Natural killer cell (primary cell): Measurements from ENCODE around the gene ANO10. TPM values are rescaled to one million over a fixed set of nuclear protein-coding genes. Genes with fewer than 3 reads are reported as not detected.

Experiments used
- ATAC-seq, 3 donors: fragments of 150-1000 bp in 2 of 3; fragments of 200-7000 bp in 1 of 3; cut with Tn5 transposase; 1 replicate in 1 of 3; 2 replicates in 2 of 3; pipeline ENCODE4 v1.10.0; 2021; ENCODE audit warnings: mild to moderate bottlenecking in 2 of 3, moderate library complexity in 2 of 3
- DNase-seq, 2 donors: peaks; one replicate each; pipeline versions ENCODE4 v3.0.0 to v3.0.0-alpha.2; 2013 to 2021; ENCODE audit warnings: mixed read lengths in 1 of 2
- H3K27ac ChIP-seq: one replicate; pipeline ENCODE4 v1.5.1; 2013; ENCODE audit warnings: mild to moderate bottlenecking, low read length
- H3K27me3 ChIP-seq: one replicate; pipeline ENCODE4 v1.6.1; 2013; ENCODE audit warnings: low read length; ENCODE audit not compliant: control insufficient read depth, insufficient read depth
- H3K36me3 ChIP-seq: one replicate; pipeline ENCODE4 v1.6.1; 2013; ENCODE audit warnings: low read length; ENCODE audit not compliant: control insufficient read depth, insufficient read depth
- H3K4me1 ChIP-seq: one replicate; pipeline ENCODE4 v1.6.1; 2013; ENCODE audit warnings: low read length; ENCODE audit not compliant: control insufficient read depth, insufficient read depth
- H3K4me3 ChIP-seq: one replicate; pipeline ENCODE4 v1.5.1; 2013; ENCODE audit warnings: low read length
- H3K9me3 ChIP-seq: one replicate; pipeline ENCODE4 v1.6.1; 2013; ENCODE audit warnings: low read length; ENCODE audit not compliant: control insufficient read depth, insufficient read depth
- H3K27ac Mint-ChIP-seq, 2 donors: one replicate each; pipeline ENCODE4 v1.8.0; 2022; ENCODE audit warnings: mild to moderate bottlenecking in 2 of 2, mixed read lengths in 2 of 2, moderate library complexity in 1 of 2
- H3K27me3 Mint-ChIP-seq, 2 donors: one replicate each; pipeline ENCODE4 v1.8.0; 2022; ENCODE audit warnings: low read depth in 2 of 2, mixed read lengths in 2 of 2
- H3K36me3 Mint-ChIP-seq: one replicate; pipeline ENCODE4 v1.8.0; 2022; ENCODE audit warnings: mixed read lengths
- H3K4me1 Mint-ChIP-seq, 2 donors: one replicate each; pipeline ENCODE4 v1.8.0; 2022; ENCODE audit warnings: mixed read lengths in 2 of 2
- H3K4me3 Mint-ChIP-seq: one replicate; pipeline ENCODE4 v1.8.0; 2022; ENCODE audit warnings: mild to moderate bottlenecking, moderate library complexity, mixed read lengths
- H3K9me3 Mint-ChIP-seq, 2 donors: one replicate each; pipeline ENCODE4 v1.8.0; 2022; ENCODE audit warnings: mixed read lengths in 2 of 2
- CTCF ChIP-seq: fragments of 200-600 bp; IDR thresholded peaks from one replicate; pipeline ENCODE4 v1.8.0; 2022; ENCODE audit warnings: antibody characterized with exemption
- WGBS: methylation state at CpG from one replicate; pipeline ENCODE4 v1.1.7; 2013; ENCODE audit warnings: missing lambda C conversion rate; ENCODE audit not compliant: insufficient coverage; 5-methylcytosine and 5-hydroxymethylcytosine counted together
- intact Hi-C: fragments of 100-400 bp; cut with micrococcal nuclease; formaldehyde crosslinking; loops from one replicate; pipeline ENCODE4 v1.14.2; 2022
- total RNA-seq, 4 donors: library from RNA; stranded (reverse); fragments of 120-200 nt in 1 of 4; gene quantifications; one replicate each; pipeline versions ENCODE4 v1.2.3 to v1.2.4, GENCODE V29; 2013 to 2022

Gene ANO10
- total RNA-seq, 3 donors from 2014 or later (not counting 1 experiment from before 2014, with no cell fraction given) = 8.9 to 11.2 (median 10.9) TPM

GRCh38 chr3:43515970-43516635, 105.7 kb downstream of the ANO10 start:
- no peaks in the 10 kb centered on the region for H3K27me3 ChIP-seq
- Mint-ChIP-seq H3K27ac (no peak overlapping the region), H3K36me3 (peaks cover 15% of the 10 kb centered on the region), H3K4me1 (no peaks in the 10 kb centered on the region), H3K27me3 (no peaks in the 10 kb centered on the region), H3K9me3 (peaks cover 6 to 15% of the 10 kb centered on the region in 2 donors), H3K4me3 (no peak overlapping the region)
- H3K4me3 ChIP-seq = no peak overlapping the region
- no peak overlapping the region for H3K27ac ChIP-seq
- no peaks in the 10 kb centered on the region for H3K36me3 ChIP-seq
- 99% methylated on average over 9 of the region's 9 CpGs for WGBS
- no peak for DNase-seq
- TF ChIP-seq CTCF = no peak
- peaks cover 13% of the 10 kb centered on the region for H3K9me3 ChIP-seq
- intact Hi-C loops = no loop called here
- no peak for ATAC-seq
- H3K4me1 ChIP-seq = no peaks in the 10 kb centered on the region

- Histone ChIP-seq H3K4me3 (no peak overlapping the region), H3K27ac (no peak overlapping the region), H3K9me3 (peaks cover 13% of the 10 kb centered on the region), H3K27me3 (no peaks in the 10 kb centered on the region), H3K36me3 (no peaks in the 10 kb centered on the region), H3K4me1 (no peaks in the 10 kb centered on the region)
- H3K4me1 Mint-ChIP-seq = no peaks in the 10 kb centered on the region
- no peak for TF ChIP-seq CTCF
- 86% methylated on average over 2 of the region's 2 CpGs for WGBS
- H3K27me3 Mint-ChIP-seq = no peaks in the 10 kb centered on the region
- no peak overlapping the region for H3K27ac Mint-ChIP-seq
- peaks cover 6 to 15% of the 10 kb centered on the region in 2 donors for H3K9me3 Mint-ChIP-seq
- intact Hi-C loops = no loop called here
- peaks cover 15% of the 10 kb centered on the region for H3K36me3 Mint-ChIP-seq
- DNase-seq = no peak
- ATAC-seq = no peak
- H3K4me3 Mint-ChIP-seq = no peak overlapping the region
Measured at GRCh38 chr3:43515208-43515917, 106.4 kb downstream of the ANO10 start.

- H3K27me3 Mint-ChIP-seq = no peaks in the 10 kb centered on the region
- H3K9me3 Mint-ChIP-seq = peaks cover 0 to 3% of the 10 kb centered on the region in 2 donors
- H3K27me3 ChIP-seq = no peaks in the 10 kb centered on the region
- no peaks in the 10 kb centered on the region for H3K4me1 ChIP-seq
- H3K4me3 ChIP-seq = no peak overlapping the region
- H3K9me3 ChIP-seq = no peaks in the 10 kb centered on the region
- 91% methylated on average over 4 of the region's 5 CpGs for WGBS
- DNase-seq (no peak), ATAC-seq (no peak)
- no peak overlapping the region for H3K27ac Mint-ChIP-seq
- H3K27ac ChIP-seq = no peak overlapping the region
- H3K36me3 Mint-ChIP-seq = no peaks in the 10 kb centered on the region
- no peaks in the 10 kb centered on the region for H3K36me3 ChIP-seq
- H3K4me3 Mint-ChIP-seq = no peak overlapping the region
- intact Hi-C loops = no loop called here
- H3K4me1 Mint-ChIP-seq = no peaks in the 10 kb centered on the region
- TF ChIP-seq CTCF = no peak
Measured at GRCh38 chr3:43512754-43513404, 108.9 kb downstream of the ANO10 start.
